ENCODE results near the gene MBNL3.
"Not testable (repeated sequence)": the region's sequence is repeated elsewhere in the genome, so short reads cannot be mapped to it uniquely, and the experiment has no call there.

MBNL3 gene

DNA sequence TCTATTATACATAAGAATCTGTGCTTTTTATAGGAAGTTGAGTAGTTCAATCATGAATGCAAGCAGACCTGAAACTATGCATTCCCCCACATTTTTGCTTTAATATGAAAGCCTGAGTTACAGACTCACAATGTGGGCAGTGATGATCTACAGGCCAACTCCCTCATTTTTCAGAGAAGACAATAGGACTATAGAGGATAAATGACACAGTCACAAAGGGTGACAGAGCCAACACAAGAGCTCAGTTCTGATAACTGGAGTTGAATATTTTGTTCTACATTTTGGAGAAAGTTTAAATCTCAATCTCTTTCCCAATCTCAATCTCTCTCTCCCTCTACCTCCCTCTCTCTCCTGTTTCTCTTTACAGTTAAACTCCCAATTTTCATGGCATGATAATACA lies 27.0 kb downstream of the MBNL3 start:
- TF ChIP-seq, protein P1, sequence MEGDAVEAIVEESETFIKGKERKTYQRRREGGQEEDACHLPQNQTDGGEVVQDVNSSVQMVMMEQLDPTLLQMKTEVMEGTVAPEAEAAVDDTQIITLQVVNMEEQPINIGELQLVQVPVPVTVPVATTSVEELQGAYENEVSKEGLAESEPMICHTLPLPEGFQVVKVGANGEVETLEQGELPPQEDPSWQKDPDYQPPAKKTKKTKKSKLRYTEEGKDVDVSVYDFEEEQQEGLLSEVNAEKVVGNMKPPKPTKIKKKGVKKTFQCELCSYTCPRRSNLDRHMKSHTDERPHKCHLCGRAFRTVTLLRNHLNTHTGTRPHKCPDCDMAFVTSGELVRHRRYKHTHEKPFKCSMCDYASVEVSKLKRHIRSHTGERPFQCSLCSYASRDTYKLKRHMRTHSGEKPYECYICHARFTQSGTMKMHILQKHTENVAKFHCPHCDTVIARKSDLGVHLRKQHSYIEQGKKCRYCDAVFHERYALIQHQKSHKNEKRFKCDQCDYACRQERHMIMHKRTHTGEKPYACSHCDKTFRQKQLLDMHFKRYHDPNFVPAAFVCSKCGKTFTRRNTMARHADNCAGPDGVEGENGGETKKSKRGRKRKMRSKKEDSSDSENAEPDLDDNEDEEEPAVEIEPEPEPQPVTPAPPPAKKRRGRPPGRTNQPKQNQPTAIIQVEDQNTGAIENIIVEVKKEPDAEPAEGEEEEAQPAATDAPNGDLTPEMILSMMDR (IDR thresholded peaks at IDR 0.05; ENCODE audit: low read depth, low read length), result no peak
- H3K36me3 ChIP-seq, result no peaks in the 10 kb centered on the region
- H3K4me3 ChIP-seq (ENCODE audit: low read depth, low read length), result no peak overlapping the region
- no peaks in the 10 kb centered on the region for H3K27me3 ChIP-seq
- DNase-seq, result no peak
- no peaks in the 10 kb centered on the region for H3K4me1 ChIP-seq
- H3K9me3 ChIP-seq, result no peaks in the 10 kb centered on the region

DNA sequence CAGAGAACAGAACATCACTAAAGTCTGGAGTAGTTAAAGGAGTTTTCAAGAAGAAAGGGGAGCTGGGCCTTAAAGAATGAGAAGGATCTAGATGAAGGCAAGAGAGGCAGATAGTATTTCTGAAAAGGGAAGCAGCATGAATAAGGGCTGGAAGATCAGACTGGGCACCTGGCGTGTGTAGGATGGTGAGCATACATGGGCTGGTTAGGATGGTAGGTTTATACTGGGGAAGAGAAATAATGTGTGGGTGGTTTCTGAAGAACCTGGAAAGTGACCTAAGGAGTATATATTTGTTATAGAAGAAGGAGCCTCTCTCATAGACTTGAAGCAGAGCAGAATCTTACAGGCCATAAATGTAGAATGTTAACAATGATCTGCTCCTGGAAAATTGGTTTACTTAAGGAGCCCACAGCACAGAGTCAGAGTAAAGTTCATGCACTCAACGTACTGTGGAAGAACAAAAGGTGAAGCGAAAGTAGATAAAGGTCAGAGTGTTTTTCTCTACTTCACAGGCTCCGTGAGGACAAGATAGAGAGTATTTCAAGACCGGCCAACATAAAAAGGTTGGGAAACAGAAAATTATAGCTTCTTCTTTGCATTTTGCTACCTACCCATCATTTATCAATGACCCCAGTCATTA lies 35.8 kb downstream of the MBNL3 start:
- H3K9me3 ChIP-seq, result no peaks in the 10 kb centered on the region
- H3K36me3 ChIP-seq, result no peaks in the 10 kb centered on the region
- no peaks in the 10 kb centered on the region for H3K27me3 ChIP-seq
- no peak overlapping the region for H3K4me3 ChIP-seq (ENCODE audit: low read depth, low read length)
- no peak for DNase-seq
- H3K4me1 ChIP-seq, result no peaks in the 10 kb centered on the region
- TF ChIP-seq, protein P1 (IDR thresholded peaks at IDR 0.05; ENCODE audit: low read depth, low read length), result no peak

DNA sequence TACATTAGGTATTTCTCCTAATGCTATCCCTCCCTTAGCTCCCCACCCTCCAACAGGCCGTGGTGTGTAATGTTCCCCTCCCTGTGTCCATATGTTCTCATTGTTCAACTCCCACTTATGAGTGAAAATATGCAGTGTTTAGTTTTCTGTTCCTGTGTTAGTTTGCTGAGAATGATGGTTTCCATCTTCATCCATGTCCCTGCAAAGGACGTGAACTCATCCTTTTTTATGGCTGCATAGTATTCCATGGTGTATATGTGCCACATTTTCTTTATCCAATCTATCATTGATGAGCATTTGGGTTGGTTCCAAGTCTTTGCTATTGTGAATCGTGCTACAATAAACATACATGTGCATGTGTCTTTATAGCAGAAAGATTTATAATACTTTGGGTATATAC lies 42.9 kb downstream of the MBNL3 start:
- not testable (repeated sequence) for H3K27me3 ChIP-seq; H3K4me3 ChIP-seq (ENCODE audit: low read depth, low read length); H3K9me3 ChIP-seq; DNase-seq; H3K36me3 ChIP-seq; H3K4me1 ChIP-seq

DNA sequence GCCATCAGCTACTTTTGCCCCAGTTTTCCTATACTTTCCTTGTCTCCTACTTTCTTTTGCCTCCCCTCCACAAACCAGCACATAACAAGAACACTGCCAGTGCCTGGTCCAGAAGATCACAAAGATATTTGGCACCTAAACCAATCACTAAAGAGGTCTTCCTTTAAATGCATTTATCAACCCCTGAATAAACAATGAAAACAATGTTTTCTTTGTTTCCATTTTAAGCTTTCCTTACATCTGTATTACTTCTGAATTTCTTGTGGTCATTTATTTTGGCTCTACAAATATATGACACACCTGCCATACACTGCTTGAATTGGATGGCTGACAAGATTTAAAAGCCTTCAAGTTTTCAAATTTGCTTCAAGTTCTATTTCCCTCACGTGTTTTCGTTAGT lies 43.9 kb downstream of the MBNL3 start:
- TF ChIP-seq, protein P1 (IDR thresholded peaks at IDR 0.05; ENCODE audit: low read depth, low read length), result no peak
- H3K4me3 ChIP-seq (ENCODE audit: low read depth, low read length), result no peak overlapping the region
- H3K4me1 ChIP-seq, result no peaks in the 10 kb centered on the region
- H3K27me3 ChIP-seq, result no peaks in the 10 kb centered on the region
- DNase-seq, result no peak
- H3K36me3 ChIP-seq, result no peaks in the 10 kb centered on the region
- no peaks in the 10 kb centered on the region for H3K9me3 ChIP-seq

DNA sequence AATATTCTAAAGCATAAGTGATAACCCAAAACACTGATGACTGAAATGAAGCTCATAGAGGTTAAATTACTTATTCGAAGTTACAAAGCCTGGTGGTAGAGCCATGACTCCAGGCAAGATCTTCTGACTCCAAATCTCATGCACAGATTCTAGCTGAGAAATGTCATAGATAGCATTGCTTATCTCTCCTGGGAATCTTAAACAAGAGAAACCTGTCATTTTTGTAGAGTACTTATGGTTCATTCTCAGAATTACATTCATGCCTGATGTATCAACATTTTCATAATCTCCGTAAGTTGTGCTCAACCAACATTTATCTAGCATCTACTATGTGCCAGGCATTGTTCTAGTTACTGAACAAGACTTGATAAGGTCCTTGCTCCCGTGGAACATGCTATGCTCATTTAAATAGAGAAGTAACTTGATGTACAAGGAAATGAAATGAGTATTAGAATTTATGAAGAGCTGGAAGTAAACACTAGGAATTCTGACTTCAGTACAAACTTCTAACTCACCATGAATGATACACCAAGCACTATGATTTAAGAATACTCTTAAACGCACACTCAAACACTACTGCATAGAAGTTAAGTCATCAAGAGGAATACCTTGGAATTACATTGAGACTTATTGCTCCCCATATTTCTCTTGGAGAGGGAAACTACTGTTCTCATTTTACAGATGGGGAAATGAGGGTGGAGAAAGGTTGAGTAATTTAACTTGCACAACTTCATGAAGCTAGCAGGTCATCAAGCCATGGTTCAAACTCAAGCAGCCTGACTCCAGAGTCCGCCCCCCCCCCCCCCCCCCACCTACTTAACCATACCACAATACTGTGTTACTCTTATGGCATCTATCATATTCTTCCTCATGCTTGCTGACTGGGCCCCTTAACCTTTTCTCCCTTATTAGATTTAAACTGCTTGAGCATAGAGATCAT lies 45.4 kb downstream of the MBNL3 start:
- Histone ChIP-seq H3K4me1 (no peaks in the 10 kb centered on the region), H3K36me3 (no peaks in the 10 kb centered on the region), H3K9me3 (no peaks in the 10 kb centered on the region), H3K4me3 (ENCODE audit: low read depth, low read length) (no peak overlapping the region), H3K27me3 (no peaks in the 10 kb centered on the region)
- no peak for DNase-seq
- TF ChIP-seq, protein P1 (IDR thresholded peaks at IDR 0.05; ENCODE audit: low read depth, low read length), result no peak

DNA sequence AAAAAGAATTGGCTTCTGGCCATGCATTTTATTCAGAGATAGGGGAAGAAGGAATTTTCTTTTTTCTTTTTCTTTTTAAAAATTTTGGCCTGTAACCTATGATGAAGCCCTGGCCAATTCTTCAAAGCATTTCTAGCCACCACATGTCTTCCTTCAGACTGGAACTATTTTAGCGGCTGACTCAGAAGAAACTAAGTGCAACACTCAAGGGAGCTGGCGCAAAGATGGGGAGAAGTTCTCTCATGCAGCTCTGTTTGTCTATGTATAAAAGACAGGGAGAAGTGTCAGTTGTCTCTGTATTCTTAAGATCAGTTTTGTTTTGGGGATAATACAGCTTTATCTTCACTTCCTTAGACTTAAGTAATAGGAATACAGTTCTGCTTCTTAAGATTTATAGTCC lies 46.1 kb downstream of the MBNL3 start:
- H3K4me3 ChIP-seq (ENCODE audit: low read depth, low read length), result no peak overlapping the region
- no peaks in the 10 kb centered on the region for H3K9me3 ChIP-seq
- H3K36me3 ChIP-seq, result no peaks in the 10 kb centered on the region
- H3K4me1 ChIP-seq, result no peaks in the 10 kb centered on the region
- DNase-seq, result no peak
- TF ChIP-seq, protein P1 (IDR thresholded peaks at IDR 0.05; ENCODE audit: low read depth, low read length), result no peak
- H3K27me3 ChIP-seq, result no peaks in the 10 kb centered on the region
